Panc1 (cell line): ENCODE measurements around the gene E2F1.

Source experiments
- POLR2AphosphoS5 ChIP-seq: IDR thresholded peaks from 2 replicates; pipeline ENCODE4 v1.6.1; 2012; ENCODE audit warnings: mild to moderate bottlenecking, low read depth, low read length, moderate library complexity
- SIN3A ChIP-seq: IDR thresholded peaks from 2 replicates; pipeline ENCODE4 v1.6.1; 2012; ENCODE audit warnings: low read depth, mild to moderate bottlenecking, low read length, moderate library complexity, borderline replicate concordance; ENCODE audit not compliant: insufficient read depth
- TCF7L2 ChIP-seq: IDR thresholded peaks from 2 replicates; pipeline ENCODE4 v1.6.1; 2011; ENCODE audit warnings: mild to moderate bottlenecking, low read depth, low read length, inconsistent platforms
- TF ChIP-seq, protein P1 (sequence below): fragments of 450-650 bp; IDR thresholded peaks from 2 replicates; pipeline ENCODE4 v1.5.1; 2017; ENCODE audit warnings: mild to moderate bottlenecking

DNA sequence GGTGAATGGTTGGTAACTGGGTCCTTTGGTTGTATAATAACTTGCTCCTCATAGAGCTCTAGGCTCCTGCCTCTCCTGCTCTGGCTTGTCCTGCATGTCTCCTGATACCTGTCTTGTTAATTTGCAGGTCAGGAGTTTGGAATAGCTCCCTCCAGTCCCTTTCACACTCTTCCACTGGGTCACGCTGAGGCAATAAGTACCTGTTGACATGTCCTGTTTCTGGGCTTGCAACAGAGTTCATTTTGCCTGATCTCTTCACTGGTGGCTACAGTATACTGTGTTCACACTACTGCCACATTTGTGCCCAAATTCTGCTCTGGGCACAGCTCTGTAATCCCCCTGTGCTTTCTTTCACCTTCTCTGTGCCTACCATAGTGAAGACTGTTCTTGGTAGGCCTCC is 49.4 kb downstream of the E2F1 start:
- TF ChIP-seq, protein P1, sequence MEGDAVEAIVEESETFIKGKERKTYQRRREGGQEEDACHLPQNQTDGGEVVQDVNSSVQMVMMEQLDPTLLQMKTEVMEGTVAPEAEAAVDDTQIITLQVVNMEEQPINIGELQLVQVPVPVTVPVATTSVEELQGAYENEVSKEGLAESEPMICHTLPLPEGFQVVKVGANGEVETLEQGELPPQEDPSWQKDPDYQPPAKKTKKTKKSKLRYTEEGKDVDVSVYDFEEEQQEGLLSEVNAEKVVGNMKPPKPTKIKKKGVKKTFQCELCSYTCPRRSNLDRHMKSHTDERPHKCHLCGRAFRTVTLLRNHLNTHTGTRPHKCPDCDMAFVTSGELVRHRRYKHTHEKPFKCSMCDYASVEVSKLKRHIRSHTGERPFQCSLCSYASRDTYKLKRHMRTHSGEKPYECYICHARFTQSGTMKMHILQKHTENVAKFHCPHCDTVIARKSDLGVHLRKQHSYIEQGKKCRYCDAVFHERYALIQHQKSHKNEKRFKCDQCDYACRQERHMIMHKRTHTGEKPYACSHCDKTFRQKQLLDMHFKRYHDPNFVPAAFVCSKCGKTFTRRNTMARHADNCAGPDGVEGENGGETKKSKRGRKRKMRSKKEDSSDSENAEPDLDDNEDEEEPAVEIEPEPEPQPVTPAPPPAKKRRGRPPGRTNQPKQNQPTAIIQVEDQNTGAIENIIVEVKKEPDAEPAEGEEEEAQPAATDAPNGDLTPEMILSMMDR, result no peak
- no peak for TF ChIP-seq SIN3A
- TF ChIP-seq TCF7L2, result no peak
- no peak for TF ChIP-seq POLR2AphosphoS5
